Liver (tissue), 9 donors: ENCODE results near the gene PEX7. TPM values are rescaled to one million over a fixed set of nuclear protein-coding genes. Genes with fewer than 3 reads are reported as not detected.
A peak's percentile ranks its signal among the peaks of the same experiment; 100 is the strongest.

Experiments used
- DNase-seq: peaks from one replicate; pipeline ENCODE4 v3.0.0-alpha.2; 2017; ENCODE audit warnings: low spot score
- H3K27ac ChIP-seq, 2 donors: one replicate each; pipeline ENCODE4 v1.7.0; 2013; ENCODE audit warnings: inconsistent platforms in 2 of 2, low read length in 2 of 2, control low read depth in 1 of 2, low read depth in 1 of 2, mild to moderate bottlenecking in 1 of 2
- H3K27me3 ChIP-seq, 4 donors: one replicate each; pipeline versions ENCODE4 v1.6.1 to v1.7.0; 2013; ENCODE audit warnings: low read length in 3 of 4, inconsistent platforms in 1 of 4, mild to moderate bottlenecking in 1 of 4, moderate library complexity in 1 of 4; ENCODE audit not compliant: control insufficient read depth in 4 of 4, insufficient read depth in 4 of 4
- H3K36me3 ChIP-seq, 4 donors: one replicate each; pipeline versions ENCODE4 v1.6.1 to v1.7.0; 2013; ENCODE audit warnings: low read length in 3 of 4, mild to moderate bottlenecking in 3 of 4, low read depth in 1 of 4, moderate library complexity in 1 of 4; ENCODE audit not compliant: control insufficient read depth in 4 of 4, insufficient read depth in 3 of 4
- H3K4me1 ChIP-seq, 4 donors: one replicate each; pipeline versions ENCODE4 v1.6.1 to v1.7.0; 2013; ENCODE audit warnings: low read length in 3 of 4, mild to moderate bottlenecking in 3 of 4, moderate library complexity in 1 of 4; ENCODE audit not compliant: control insufficient read depth in 4 of 4, insufficient read depth in 4 of 4
- H3K4me3 ChIP-seq, 3 donors: one replicate each; pipeline versions ENCODE4 v1.6.1 to v1.7.0; 2013; ENCODE audit warnings: low read length in 3 of 3, control low read depth in 1 of 3, low read depth in 1 of 3, mild to moderate bottlenecking in 1 of 3
- H3K9ac ChIP-seq, 2 donors: one replicate each; pipeline ENCODE4 v1.7.0; 2013; ENCODE audit warnings: low read length in 2 of 2, mild to moderate bottlenecking in 2 of 2, moderate library complexity in 2 of 2, control low read depth in 1 of 2, low read depth in 1 of 2
- H3K9me3 ChIP-seq, 4 donors: one replicate each; pipeline versions ENCODE4 v1.6.1 to v1.7.0; 2013; ENCODE audit warnings: low read length in 3 of 4; ENCODE audit not compliant: control insufficient read depth in 4 of 4
- ATF3 ChIP-seq: IDR thresholded peaks from 2 replicates; pipeline ENCODE4 v1.6.1; 2016; ENCODE audit warnings: antibody characterized with exemption
- CTCF ChIP-seq: fragments of 150-350 bp; IDR thresholded peaks from 2 replicates; pipeline ENCODE4 v1.5.1; 2017; ENCODE audit warnings: improper control_type of control experiment, low read depth, low read length; ENCODE audit not compliant: missing input control
- EGR1 ChIP-seq, 2 donors: IDR thresholded peaks; 2 replicates each; pipeline ENCODE4 v1.6.1; 2016 to 2018; ENCODE audit warnings: antibody characterized with exemption in 2 of 2, low read depth in 2 of 2
- FOXA2 ChIP-seq: IDR thresholded peaks from 2 replicates; pipeline ENCODE4 v1.6.1; 2016; ENCODE audit warnings: antibody characterized with exemption
- GABPA ChIP-seq, 2 donors: IDR thresholded peaks in 1 of 2; conservative IDR thresholded peaks in 1 of 2; 2 replicates each; pipeline ENCODE4 v1.6.1; 2016; ENCODE audit warnings: antibody characterized with exemption in 2 of 2, mild to moderate bottlenecking in 1 of 2, moderate library complexity in 1 of 2
- HNF4A ChIP-seq, 2 donors: conservative IDR thresholded peaks; 2 replicates each; pipeline ENCODE4 v1.6.1; 2016; ENCODE audit warnings: antibody characterized with exemption in 2 of 2, mild to moderate bottlenecking in 2 of 2
- HNF4G ChIP-seq: IDR thresholded peaks from 2 replicates; pipeline ENCODE4 v1.6.1; 2016; ENCODE audit warnings: antibody characterized with exemption
- JUND ChIP-seq, 2 donors: IDR thresholded peaks; 2 replicates each; pipeline ENCODE4 v1.6.1; 2016; ENCODE audit warnings: antibody characterized with exemption in 2 of 2
- MAX ChIP-seq: IDR thresholded peaks from 2 replicates; pipeline ENCODE4 v1.6.1; 2016; ENCODE audit warnings: antibody characterized with exemption
- NR2F2 ChIP-seq: IDR thresholded peaks from 2 replicates; pipeline ENCODE4 v1.6.1; 2016; ENCODE audit warnings: antibody characterized with exemption
- RAD21 ChIP-seq, 2 donors: IDR thresholded peaks; 2 replicates each; pipeline ENCODE4 v1.6.1; 2016; ENCODE audit warnings: antibody characterized with exemption in 2 of 2, mild to moderate bottlenecking in 2 of 2
- REST ChIP-seq: IDR thresholded peaks from 2 replicates; pipeline ENCODE4 v1.6.1; 2016; ENCODE audit warnings: antibody characterized with exemption, mild to moderate bottlenecking
- RXRA ChIP-seq, 2 donors: IDR thresholded peaks; 2 replicates each; pipeline ENCODE4 v1.6.1; 2017 to 2018; ENCODE audit warnings: antibody characterized with exemption in 2 of 2, mild to moderate bottlenecking in 1 of 2
- TAF1 ChIP-seq: conservative IDR thresholded peaks from 2 replicates; pipeline ENCODE4 v1.6.1; 2016; ENCODE audit warnings: antibody characterized with exemption, mild to moderate bottlenecking
- YY1 ChIP-seq: IDR thresholded peaks from 2 replicates; pipeline ENCODE4 v1.6.1; 2016; ENCODE audit warnings: antibody characterized with exemption, mild to moderate bottlenecking
- ZBTB33 ChIP-seq: IDR thresholded peaks from 2 replicates; pipeline ENCODE4 v1.6.1; 2016; ENCODE audit warnings: antibody characterized with exemption
- WGBS: extraction: QIAGEN DNeasy Blood & Tissue Kit; methylation state at CpG from one replicate; pipeline ENCODE4 v1.1.7; 2013; 5-methylcytosine and 5-hydroxymethylcytosine counted together
- polyA plus RNA-seq, 2 donors: library from polyadenylated mRNA; stranded (reverse) in 1 of 2; unstranded in 1 of 2; fragments of 200-250 nt in 1 of 2; fragments of >200 nt in 1 of 2; fragmentation: Nextera tagmentation in 1 of 2; extraction: Ambion mirVana in 1 of 2; gene quantifications; one replicate each; pipeline versions ENCODE4 v1.2.1 to v1.2.3, GENCODE V29; 2013 to 2015
- total RNA-seq, 2 donors: library from RNA; depleted of rRNA; stranded (reverse); fragments of >200 nt; gene quantifications; one replicate each; pipeline ENCODE4 v1.2.3, GENCODE V29; 2014
- donor health status: healthy.
- donor health status: healthy.
- donor health status: healthy.
- donor health status: healthy.
- donor health status: healthy.

The PEX7 gene
- total and polyA plus RNA-seq, 4 donors: 5.2 to 7.5 (median 6.2) TPM

GRCh38 chr6:136792095-136792409 is 30.3 kb upstream of the PEX7 start:
- peaks cover 0 to 27% (median 8%) of the 10 kb centered on the region in 4 donors for H3K4me1 ChIP-seq
- no peaks in the 10 kb centered on the region for H3K36me3 ChIP-seq
- H3K27me3 ChIP-seq: no peaks in the 10 kb centered on the region
- TF ChIP-seq HNF4A (conservative IDR thresholded peaks at IDR 0.05) (peak in 1 of 2 donors; percentile 48), NR2F2 (no peak)
- H3K9ac ChIP-seq: peak overlapping the region in 1 of 2 donors; percentile 72
- DNase-seq: no peak
- peak overlapping the region; percentile 90 to 94 (median 90) for H3K4me3 ChIP-seq
- peak overlapping the region; percentile 94 to 97 for H3K27ac ChIP-seq
- H3K9me3 ChIP-seq: no peaks in the 10 kb centered on the region
- WGBS: under 1% methylated on average over 46 of the region's 46 CpGs

- Histone ChIP-seq H3K36me3 (no peaks in the 10 kb centered on the region), H3K9ac (peak within 1 kb of the TSS; percentile 72 to 92), H3K9me3 (no peaks in the 10 kb centered on the region), H3K4me3 (peak within 1 kb of the TSS; percentile 90 to 94 (median 90)), H3K4me1 (peaks cover 0 to 24% (median 8%) of the 10 kb centered on the region in 4 donors), H3K27ac (peak within 1 kb of the TSS; percentile 94 to 97), H3K27me3 (no peaks in the 10 kb centered on the region)
- whole genome bisulfite sequencing: under 1% methylated on average over 89 of the region's 89 CpGs
- no peak for TF ChIP-seq GABPA (IDR thresholded peaks at IDR 0.05 in 1 of 2, conservative IDR thresholded peaks at IDR 0.05 in 1 of 2)
- no peak for TF ChIP-seq FOXA2
- no peak for TF ChIP-seq YY1
- no peak for TF ChIP-seq JUND (IDR thresholded peaks at IDR 0.05)
- peak; percentile 95 to 97 for TF ChIP-seq RAD21 (IDR thresholded peaks at IDR 0.05)
- no peak for TF ChIP-seq NR2F2
- TF ChIP-seq HNF4A (conservative IDR thresholded peaks at IDR 0.05): peak in 1 of 2 donors; percentile 8
- peak; percentile 89 for TF ChIP-seq CTCF
- TF ChIP-seq EGR1 (IDR thresholded peaks at IDR 0.05; ENCODE audit: low read depth in 2 of 2): no peak
- TF ChIP-seq ZBTB33: no peak
- TF ChIP-seq MAX: no peak
- TF ChIP-seq TAF1: peak; percentile 32
- TF ChIP-seq REST: no peak
- peak in 1 of 2 donors; percentile 14 for TF ChIP-seq RXRA (IDR thresholded peaks at IDR 0.05)
- TF ChIP-seq ATF3: no peak
- no peak for TF ChIP-seq HNF4G
- DNase-seq: peak; percentile 90
Measured at GRCh38 chr6:136792410-136793262, 29.8 kb upstream of the PEX7 start, which contains the start of gene MAP3K5. Gene MAP3K5, minus strand, starts transcription at chr6:136792477. Its CDS starts 320 bp downstream, at chr6:136792157.
